ENCODE data around the gene IFI27L1.

Gene IFI27L1

DNA sequence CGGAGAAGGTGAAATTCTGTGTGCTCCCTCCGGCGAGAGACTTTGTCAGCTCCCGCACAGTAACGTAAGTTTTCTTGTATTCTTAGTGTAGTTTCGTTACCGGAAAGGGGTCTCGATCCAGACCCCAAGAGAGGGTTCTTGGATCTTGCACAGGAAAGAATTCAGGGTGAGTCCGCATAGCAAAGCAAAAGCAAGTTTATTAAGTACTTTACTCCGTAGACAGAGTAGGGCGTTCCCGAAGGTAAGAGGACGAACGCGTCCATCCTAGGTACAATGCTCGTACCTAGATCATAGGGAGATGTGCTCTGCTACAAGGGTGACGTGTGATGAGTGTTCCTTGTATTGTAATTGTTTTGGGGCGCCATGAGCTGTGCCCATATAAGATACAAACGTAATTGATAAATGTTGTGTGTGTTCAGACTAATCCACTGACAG lies 293 bp downstream of the IFI27L1 start:
- no peak for DNase-seq

DNA sequence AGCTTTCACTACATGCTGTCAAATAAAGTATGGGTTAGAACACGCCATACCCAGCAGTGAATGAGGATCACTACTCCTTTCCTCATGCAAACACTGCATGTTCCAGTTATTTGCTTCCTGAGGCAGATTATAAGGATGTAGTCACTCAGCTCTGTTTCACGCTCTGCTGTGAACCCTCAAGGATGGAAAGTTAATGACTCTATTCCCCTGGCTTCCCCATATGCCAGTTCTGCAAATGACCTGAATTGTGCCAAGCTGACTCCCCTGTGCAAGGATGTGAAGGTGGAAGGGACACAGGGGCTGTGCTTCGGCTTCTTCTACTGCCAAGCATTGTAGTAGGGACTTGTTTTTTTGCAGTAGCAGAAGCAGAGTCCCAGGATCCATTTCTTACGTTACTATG lies 6.8 kb downstream of the IFI27L1 start:
- no peak for DNase-seq

DNA sequence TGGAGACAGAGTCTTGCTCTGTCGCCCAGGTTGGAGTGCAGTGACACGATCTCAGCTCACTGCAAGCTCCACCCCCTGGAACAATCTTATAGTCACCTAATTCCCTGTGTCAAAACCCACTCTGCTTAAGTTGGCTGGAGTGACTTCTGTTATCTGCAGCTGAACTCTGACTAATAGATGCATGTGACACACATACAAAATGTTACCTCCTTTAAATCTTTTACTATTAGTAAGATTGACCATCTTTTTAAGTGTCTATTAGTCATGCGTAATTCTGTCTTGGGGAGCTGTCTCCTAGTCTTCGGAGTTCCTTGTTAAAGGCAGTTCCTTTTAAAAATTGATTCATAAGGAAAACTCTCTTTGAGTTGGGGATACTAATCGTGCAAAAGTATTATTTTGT lies 7.4 kb downstream of the IFI27L1 start:
- no peak for DNase-seq

DNA sequence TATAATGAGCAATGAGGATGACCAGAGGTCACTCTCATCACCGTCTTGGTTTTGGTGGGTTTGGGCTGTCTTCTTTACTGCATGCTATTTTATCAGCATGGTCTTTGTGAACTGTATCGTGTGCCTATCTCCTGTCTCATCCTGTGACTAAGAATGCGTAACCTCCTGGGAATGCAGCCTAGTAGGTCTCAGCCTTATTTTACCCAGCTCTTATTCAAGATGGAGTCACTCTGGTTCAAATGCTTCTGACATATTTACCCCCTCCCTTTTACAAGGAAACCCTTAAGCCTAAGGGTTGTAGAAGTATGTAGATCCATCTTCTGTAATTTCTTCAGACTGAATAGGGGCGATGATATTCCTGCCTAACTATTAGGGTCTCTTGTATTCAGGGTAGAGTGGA lies 8.4 kb downstream of the IFI27L1 start:
- DNase-seq = no peak

DNA sequence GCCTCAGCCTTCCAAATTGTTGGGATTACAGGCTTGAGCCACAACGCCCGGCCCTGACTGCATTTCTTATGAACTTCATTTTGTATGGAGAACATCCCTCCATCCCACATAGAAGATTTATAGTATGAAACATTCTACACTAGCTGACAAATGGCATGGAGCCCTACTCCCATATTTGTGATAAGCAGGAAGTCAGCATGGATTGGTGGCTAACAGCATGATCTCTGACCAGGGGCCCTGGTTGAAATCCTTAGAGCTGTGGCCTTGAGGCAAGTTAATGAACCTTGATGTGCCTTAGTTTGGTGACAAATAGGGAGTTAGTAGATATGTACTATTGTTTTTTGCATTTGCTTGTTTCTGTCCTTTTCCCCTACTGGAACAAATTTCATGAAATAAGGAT lies 12.3 kb downstream of the IFI27L1 start:
- no peak for DNase-seq

DNA sequence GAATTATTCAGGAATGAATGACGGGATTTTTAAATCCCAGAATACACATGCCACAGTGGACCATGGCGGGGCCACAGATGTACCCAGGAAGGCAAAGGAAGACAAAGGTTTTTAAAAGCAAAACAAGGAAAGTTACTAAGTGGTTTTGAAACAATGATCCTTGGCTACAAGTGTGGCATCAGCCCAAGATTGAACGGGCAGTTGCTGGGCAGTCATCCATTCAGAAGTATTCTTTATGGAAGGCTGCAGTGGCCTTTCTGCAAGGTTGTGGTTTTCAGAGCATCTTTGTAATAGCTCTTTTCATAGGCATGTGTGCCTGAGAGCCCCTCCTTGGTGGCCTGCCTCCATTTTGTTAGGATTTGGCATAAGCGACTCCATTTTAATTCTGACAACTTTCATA lies 16.0 kb downstream of the IFI27L1 start:
- no peak for DNase-seq

DNA sequence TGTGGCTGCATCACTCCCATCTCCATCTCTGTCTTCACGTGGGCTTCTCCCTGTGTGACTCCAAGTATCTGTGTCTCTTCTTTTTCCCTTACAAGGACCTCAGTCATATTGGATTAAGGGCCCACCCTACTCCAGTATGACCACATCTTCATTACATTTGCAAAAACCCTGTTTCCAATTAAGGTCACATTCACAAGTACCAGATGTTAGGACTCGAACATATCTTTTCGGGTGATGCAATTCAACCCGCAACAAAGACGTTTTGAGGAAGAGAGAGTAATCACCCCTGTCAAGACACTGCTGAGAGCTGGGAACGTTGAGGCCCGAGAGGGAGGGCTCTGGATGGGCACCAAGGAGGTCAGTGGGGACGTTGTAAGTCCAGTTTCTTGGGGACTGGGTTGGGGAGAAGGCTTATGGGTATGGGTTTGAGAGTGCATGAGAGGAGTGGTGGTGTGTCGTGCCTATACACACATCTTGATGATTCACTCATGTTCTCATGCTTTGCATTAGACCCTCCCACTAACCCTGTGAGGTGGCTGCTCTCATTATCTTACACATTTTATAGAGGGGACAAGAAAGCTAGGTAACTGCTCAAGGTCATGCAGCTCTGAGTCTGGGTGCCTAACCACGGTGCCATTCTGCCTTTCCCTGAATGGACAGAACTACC lies 17.3 kb downstream of the IFI27L1 start:
- DNase-seq = no peak

DNA sequence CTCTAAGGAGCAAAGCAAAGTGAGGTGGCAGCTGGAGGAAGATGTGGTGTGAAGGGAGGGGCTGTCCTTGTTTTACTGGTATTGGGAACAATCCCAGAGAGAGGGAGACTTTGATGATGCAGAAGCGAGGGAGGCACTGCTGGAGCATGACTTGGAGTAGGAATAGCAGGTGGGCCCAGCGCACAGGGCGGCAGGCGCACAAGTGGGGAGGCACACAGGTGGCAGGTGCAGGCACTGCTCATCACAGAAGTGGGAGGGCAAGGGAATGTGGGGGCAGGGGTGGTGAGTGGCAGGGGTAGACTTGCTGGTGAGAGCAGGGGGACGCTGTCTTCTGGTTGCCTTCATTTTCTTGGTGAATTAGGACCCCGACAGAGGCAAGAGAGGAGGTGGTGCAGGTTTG lies 17.9 kb downstream of the IFI27L1 start:
- DNase-seq = no peak

DNA sequence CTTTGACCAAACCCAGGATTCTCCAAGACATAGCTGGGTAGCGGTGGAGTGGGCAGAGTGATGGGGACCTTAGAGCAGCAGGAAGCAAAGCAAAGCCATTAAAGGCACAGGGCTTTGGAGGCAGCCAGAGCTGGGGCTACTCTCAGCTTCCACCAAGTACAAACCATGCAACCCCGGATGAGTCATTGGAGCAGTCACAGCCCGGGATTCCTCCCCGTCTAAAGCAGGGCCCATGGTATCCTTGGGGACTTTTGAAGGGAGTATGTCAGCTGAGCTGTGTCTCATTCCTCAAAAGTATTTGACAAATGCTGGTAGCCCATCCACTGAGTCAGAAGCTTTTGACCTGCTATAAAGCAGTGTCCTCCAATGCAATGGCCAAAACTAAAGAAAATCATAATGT lies 19.7 kb downstream of the IFI27L1 start:
- no peak for DNase-seq

DNA sequence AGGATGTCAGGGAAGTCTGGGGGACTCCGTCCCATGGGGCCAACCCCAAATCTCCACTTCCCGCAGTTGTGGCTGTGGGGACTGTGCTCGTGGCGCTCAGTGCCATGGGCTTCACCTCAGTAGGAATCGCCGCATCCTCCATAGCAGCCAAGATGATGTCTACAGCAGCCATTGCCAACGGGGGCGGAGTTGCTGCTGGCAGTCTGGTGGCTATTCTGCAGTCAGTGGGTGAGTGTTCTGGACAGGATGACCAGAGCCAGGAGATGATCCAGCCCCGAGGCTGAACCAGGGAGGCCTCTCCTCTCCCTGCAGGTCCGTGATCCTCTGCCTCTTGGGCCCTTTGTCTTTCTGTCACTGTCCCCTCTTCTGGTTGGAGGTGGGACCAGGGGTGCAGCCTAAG lies 20.6 kb downstream of the IFI27L1 start:
- DNase-seq = no peak

DNA sequence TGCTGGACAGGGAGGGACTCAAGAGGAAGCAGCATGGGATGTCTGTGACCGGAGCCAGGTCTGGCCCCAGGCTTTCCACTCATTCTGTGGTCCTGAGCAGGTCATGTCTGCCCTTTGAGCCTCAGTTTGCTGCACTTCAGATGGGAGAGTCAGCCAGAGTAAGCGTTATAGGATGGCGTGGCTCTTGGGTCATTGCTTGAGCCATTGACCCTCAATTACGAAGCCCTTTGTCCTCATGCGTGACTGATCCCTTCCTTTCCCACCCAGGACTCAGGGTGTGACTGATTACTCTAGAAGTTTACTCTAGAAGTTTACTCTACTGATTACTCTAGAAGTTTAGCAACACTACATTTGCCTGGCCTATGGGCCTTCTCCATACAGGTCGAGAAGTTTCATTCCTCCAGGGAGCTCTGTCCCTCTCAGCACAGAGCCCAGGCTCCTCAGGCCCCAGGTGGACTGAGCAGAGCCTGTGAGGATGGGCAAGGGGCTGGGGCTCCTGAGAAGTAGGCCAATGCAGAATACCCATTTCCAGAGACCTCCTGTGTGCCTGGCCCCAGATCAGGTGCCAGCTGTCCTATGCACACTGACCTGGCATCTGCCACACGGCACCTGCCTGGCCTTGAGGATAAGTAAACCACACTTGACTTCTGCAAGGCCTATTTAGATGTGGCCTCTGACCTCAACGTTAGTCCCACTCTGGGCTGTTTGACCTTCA lies 21.8 kb downstream of the IFI27L1 start:
- DNase-seq = no peak

DNA sequence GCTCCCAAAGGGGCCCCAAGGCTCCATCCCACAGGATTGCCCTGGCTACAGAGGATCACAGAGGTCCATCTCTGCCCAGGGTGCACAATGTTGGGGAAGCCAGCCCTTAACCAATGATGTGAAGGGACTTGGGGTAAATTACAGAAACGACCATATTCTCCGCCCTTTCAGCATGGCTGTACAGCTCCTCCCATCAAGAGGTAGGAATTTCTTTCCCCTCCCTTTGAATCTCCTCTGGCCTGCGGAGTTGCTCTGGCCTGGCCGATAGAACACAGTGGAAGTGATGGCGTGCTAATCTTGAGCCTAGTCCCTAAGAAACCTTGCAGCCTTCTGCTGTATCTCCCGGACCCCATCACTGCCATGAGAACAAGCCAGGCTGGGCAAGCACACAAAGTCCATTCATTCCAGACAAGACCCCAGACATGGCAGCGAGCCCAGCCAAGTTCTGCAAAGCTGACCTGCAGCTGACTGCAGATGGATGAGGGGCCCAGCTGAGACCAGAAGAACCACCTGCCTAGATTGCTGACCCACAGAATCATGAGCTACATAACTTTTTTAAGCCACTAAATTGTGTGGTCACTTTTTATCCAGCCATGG lies 22.5 kb downstream of the IFI27L1 start:
- DNase-seq = no peak

DNA sequence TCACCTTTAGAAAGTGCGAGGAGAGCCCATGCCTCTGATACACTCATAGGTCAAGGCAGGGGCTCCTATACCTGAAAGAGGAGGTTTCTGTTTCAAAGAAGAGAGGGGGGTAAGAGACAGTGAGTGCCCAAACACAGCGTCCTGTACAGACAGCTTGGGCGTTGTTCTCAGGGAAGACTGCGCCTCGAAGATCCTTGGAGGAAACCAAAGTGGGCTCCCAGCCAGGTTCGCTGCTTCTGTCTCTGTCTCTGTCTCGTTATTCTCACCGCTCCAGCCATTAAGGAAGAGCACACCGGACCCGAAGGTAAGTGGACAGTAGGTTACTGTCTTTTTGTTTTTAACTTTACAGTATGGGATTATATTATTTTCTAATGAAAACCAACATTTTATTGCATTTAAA lies 23.6 kb downstream of the IFI27L1 start:
- DNase-seq = no peak

DNA sequence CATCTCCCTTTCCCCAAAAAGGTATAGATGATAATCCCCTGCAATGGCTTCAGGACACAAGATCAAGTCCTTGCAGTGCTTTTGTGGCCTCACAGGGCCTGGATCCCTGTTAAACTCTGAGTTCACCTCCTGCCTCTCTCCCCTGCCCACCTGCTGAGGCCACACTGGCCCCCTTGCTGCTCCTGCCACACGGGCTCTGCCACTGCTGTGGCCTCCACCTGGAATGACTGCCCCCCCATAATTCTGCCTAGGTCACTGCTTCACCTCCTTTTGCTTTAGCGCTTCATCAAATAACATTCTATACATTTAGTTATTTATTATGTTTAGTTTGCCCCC lies 28.8 kb downstream of the IFI27L1 start:
- no peak for DNase-seq

DNA sequence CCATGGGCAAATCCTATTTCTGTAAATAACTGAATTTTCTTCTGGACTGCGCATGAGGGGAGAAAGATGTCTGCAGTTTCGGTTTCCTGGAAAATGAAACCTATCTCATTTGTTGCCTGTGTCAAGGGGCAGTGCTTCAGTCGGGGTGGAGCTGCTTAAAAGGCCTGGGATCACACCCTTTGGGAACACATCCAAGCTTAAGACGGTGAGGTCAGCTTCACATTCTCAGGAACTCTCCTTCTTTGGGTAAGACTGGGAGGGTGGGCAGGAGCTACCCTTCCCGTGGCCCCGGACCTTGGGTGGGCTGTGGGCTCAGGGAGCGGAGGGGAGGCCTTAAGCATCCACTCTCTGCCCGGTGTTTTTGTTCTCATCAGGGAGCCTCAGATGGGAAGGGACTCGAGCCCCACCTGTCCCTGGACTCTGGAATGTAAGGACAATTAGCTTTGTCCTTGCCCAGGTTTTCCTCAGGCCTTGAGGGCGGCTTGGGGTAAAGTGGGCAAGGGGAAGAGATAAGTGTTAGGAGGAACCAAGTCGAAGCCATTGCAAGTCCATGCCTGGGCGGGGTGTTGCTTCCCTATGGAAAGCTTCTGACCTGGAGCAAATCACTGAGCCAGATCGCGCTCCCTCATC lies 29.6 kb downstream of the IFI27L1 start, which contains the start of gene IFI27:
Gene IFI27 (plus strand): TSS at position 185 of the 630 bp plus-strand sequence.
- peak; percentile 38 for DNase-seq

DNA sequence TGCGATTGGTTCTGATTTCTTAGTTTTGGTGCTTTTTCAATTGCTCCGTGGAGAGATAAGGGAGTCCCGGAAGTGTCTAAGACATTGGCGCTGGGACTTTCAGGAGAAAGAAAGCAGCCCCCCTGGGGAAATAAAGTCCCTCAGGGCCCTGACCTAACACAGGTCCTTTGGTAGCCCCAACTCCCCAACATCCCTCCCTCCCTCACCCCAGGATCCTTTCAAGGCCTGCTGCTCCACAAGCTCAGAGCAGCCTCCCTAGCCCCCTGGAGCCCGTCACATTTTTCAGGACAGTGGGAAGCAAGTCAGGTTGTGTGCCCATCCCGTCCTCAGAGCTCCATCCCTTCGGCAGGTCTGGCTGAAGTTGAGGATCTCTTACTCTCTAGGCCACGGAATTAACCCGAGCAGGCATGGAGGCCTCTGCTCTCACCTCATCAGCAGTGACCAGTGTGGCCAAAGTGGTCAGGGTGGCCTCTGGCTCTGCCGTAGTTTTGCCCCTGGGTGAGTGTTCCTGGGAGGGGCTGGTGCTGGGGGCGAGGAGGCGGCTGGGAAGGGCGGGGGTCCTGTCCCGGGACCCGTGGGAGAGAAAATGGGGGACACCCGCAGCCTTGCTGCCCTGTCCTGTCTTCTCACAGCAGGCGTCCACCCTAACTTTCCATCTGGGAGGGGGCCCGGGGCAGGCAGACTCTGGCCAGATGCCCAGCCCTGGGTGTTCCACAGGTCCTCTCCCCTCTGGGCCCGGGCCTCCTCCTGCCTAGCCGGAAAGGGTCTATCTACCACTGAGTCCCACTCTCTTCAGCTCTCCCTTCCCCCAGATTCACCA lies 30.4 kb downstream of the IFI27L1 start:
- no peak for DNase-seq

DNA sequence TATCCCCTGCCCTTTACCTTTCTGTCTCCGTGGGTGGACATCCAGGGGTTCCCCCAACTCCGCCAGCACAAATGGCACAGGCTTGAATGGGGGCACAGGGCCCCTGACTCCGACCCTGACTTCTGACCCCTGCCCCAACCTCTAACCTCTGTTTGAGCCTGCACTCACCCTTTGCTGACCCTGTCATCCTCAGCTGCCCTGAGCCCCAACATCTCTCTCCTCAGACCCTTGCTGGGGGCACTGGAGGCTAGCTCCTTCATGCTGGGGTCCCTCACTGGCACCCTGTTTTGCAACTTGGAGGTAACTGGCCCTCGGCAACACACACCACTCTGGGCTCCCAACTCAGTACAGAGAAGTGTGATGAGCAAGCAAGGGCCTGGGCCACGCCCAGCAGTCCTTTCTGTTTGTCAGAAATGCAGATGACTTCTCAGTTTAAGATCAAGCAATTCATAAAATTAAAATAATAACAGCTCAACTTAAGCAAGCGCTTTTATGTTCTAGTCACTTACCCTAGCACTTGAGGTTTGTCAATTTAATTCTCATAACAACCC lies 31.5 kb downstream of the IFI27L1 start:
- DNase-seq = no peak

DNA sequence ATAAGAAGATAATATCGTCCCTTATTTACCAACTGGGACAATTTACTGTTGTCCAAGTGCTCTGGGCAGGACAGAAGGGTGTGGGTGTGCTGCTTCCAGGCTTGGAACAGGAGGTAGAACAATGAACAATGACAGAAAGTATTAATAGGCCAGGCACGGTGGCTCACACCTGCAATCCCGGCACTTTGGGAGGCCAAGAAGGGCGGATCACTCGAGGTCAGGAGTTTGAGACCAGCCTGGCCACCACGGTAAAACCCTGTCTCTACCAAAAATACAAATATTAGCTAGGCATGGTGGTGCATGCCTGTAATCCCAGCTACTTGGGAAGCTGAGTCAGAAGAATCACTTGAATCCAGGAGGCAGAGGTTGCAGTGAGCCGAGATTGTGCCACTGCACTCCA lies 32.0 kb downstream of the IFI27L1 start:
- no peak for DNase-seq

DNA sequence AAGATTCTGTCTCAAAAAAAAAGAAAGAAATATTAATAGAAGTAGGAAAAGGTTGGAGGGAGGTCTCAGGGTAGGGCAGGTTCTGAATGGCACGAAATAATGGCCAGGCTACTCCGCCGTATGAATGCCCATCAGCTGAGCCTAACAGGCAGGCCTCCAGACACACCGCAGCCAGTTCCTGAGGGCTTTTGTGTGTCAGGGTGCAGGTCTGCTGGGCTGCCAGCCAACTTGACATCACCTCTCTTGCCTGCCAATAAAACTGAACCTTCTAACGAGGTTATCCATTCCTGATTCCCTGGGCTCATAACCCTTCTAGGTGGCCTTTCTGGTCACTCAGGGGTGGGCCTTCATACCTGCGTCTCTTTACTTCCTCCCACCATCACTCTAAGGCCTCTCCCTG lies 32.4 kb downstream of the IFI27L1 start:
- peak; percentile 61 for DNase-seq

DNA sequence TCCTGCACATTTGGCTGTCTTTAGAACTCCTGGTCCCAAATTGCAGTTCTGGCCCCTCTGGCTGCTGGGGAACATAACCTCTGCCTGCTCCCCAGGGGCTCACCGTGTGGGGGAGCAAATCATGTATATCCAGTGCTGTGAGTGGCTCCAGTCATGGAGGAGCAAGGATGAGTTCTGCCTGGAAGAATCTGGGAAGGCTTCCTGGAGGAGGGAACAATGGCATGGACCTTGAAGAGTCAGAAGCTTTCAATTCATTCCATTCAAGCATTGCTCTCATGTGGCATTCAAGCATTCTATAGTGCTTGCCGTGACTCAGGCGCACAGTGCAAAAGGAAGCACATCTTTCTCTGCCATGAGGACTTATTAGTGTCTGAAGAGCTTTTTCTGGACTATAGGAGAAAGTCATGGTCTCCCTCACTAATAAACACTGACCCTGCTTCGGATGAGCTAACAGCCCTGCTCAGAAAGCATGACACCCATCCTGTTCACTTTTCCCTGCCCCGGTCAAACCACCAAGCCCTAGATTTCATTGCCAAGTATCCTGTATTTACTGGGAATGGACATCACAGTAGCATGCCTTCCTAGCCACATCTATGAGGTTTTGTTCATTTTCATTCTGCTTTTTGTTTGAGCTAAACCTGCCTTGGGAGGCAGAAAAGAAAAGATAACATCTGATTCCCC lies 32.9 kb downstream of the IFI27L1 start:
- DNase-seq = no peak

DNA sequence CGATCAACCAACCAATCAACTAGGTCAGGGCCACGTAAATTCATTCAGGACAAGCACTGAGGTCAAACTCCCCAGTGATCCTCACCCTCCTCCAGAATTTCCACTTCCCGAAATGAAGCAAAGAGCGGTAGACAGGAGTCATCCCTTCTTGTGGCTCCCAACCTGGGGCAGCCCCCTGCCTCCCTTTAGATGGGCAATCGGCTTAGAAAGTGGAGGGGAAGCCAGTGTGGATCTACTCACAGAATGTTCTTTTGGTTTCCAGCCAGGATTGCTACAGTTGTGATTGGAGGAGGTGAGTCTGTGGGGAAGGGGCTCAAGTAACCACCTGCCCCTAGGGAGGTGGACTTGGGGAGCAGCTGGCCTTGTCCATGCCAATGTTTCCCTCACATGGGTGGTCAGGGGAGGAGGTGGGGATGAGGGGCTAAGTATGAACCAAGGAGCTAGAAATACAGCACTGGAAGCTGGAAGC lies 33.5 kb downstream of the IFI27L1 start:
- DNase-seq = no peak

DNA sequence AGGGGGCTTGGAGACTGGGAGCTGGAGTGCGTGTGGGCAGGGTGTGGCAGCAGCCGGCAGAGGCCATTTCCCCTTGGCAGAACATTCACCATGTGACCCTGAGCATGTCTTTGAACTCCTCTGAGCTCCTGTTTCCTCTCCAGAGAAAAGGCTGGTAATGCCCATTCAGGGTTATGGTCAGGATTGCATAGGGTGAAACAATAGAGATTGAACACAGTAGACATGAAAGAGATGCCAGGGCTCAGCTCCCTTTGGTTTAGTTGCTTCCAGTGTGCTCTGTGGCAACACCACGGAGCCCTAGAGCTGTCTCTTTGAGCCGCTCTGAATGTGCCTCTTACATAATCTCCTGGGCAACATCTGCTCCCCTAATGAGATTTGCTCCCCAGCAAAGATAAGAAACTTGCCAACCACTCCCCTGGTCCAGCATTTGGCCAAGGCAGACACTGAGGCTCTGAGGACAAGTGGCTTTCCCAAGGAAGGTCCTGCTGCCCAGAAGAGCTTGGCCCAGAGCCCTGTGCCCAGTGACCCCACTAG lies 34.0 kb downstream of the IFI27L1 start:
- no peak for DNase-seq

Measured in NCI-H2029 (cell line).